Neuron (in vitro differentiated cells): ENCODE measurements around the gene TMEM117.

Source experiments
- H2AFZ ChIP-seq: one replicate; pipeline ENCODE4 v1.6.1; 2013; ENCODE audit warnings: low read depth, mild to moderate bottlenecking, inconsistent platforms, low read length, moderate library complexity
- H3K27me3 ChIP-seq: one replicate; pipeline ENCODE4 v1.6.1; 2013; ENCODE audit warnings: low read length; ENCODE audit not compliant: insufficient read depth
- H3K36me3 ChIP-seq: one replicate; pipeline ENCODE4 v1.6.1; 2013; ENCODE audit warnings: low read length; ENCODE audit not compliant: insufficient read depth
- H3K4me1 ChIP-seq: one replicate; pipeline ENCODE4 v1.6.1; 2013; ENCODE audit warnings: low read length; ENCODE audit not compliant: insufficient read depth
- H3K4me3 ChIP-seq: 2 replicates; pipeline ENCODE4 v1.5.1; 2013; ENCODE audit warnings: mild to moderate bottlenecking, low read length, moderate library complexity
- H3K9me3 ChIP-seq: one replicate; pipeline ENCODE4 v1.6.1; 2013; ENCODE audit warnings: low read length

TMEM117 gene

GRCh38 chr12:44253338-44253856, 417.5 kb downstream of the TMEM117 start:
- Histone ChIP-seq H3K9me3 (no peaks in the 10 kb centered on the region), H3K4me3 (no peak overlapping the region), H3K36me3 (no peaks in the 10 kb centered on the region), H2AFZ (no peak overlapping the region), H3K27me3 (no peaks in the 10 kb centered on the region), H3K4me1 (no peaks in the 10 kb centered on the region)

- Histone ChIP-seq H3K27me3 (no peaks in the 10 kb centered on the region), H3K4me3 (no peak overlapping the region), H2AFZ (no peak overlapping the region), H3K36me3 (no peaks in the 10 kb centered on the region), H3K4me1 (no peaks in the 10 kb centered on the region), H3K9me3 (peaks cover 2% of the 10 kb centered on the region)
These were observed 422.4 kb downstream of the TMEM117 start for GRCh38 chr12:44258246-44258645.

GRCh38 chr12:44259890-44260289, 424.0 kb downstream of the TMEM117 start:
- Histone ChIP-seq H3K9me3 (peaks cover 2% of the 10 kb centered on the region), H3K27me3 (no peaks in the 10 kb centered on the region), H2AFZ (no peak overlapping the region), H3K4me3 (no peak overlapping the region), H3K36me3 (no peaks in the 10 kb centered on the region), H3K4me1 (no peaks in the 10 kb centered on the region)

- no peaks in the 10 kb centered on the region for H3K36me3 ChIP-seq
These were observed 424.7 kb downstream of the TMEM117 start for GRCh38 chr12:44260581-44260980.

GRCh38 chr12:44285321-44285960, 449.6 kb downstream of the TMEM117 start:
- no peak overlapping the region for H2AFZ ChIP-seq
- no peaks in the 10 kb centered on the region for H3K9me3 ChIP-seq
- H3K4me3 ChIP-seq = no peak overlapping the region

More at GRCh38 chr12:44260581-44260980, 424.7 kb downstream of the TMEM117 start:
- H3K4me1 ChIP-seq = no peaks in the 10 kb centered on the region
- no peaks in the 10 kb centered on the region for H3K27me3 ChIP-seq
- no peak overlapping the region for H3K4me3 ChIP-seq
- no peak overlapping the region for H2AFZ ChIP-seq
- peaks cover 2% of the 10 kb centered on the region for H3K9me3 ChIP-seq

GRCh38 chr12:44286336-44286735, 450.5 kb downstream of the TMEM117 start:
- Histone ChIP-seq H3K4me1 (no peaks in the 10 kb centered on the region), H3K36me3 (no peaks in the 10 kb centered on the region), H2AFZ (no peak overlapping the region), H3K4me3 (no peak overlapping the region), H3K9me3 (no peaks in the 10 kb centered on the region), H3K27me3 (no peaks in the 10 kb centered on the region)

More at GRCh38 chr12:44285321-44285960, 449.6 kb downstream of the TMEM117 start:
- H3K27me3 ChIP-seq = no peaks in the 10 kb centered on the region
- no peaks in the 10 kb centered on the region for H3K4me1 ChIP-seq
- H3K36me3 ChIP-seq = no peaks in the 10 kb centered on the region

- Histone ChIP-seq H3K36me3 (no peaks in the 10 kb centered on the region), H2AFZ (no peak overlapping the region), H3K4me3 (no peak overlapping the region), H3K4me1 (no peaks in the 10 kb centered on the region), H3K9me3 (no peaks in the 10 kb centered on the region), H3K27me3 (no peaks in the 10 kb centered on the region)
These were observed 451.1 kb downstream of the TMEM117 start for GRCh38 chr12:44286821-44287505.

GRCh38 chr12:44287545-44287944, 451.7 kb downstream of the TMEM117 start:
- H3K36me3 ChIP-seq = no peaks in the 10 kb centered on the region
- no peaks in the 10 kb centered on the region for H3K27me3 ChIP-seq
- H2AFZ ChIP-seq = no peak overlapping the region

GRCh38 chr12:44294649-44295048, 458.8 kb downstream of the TMEM117 start:
- H3K4me1 ChIP-seq = no peaks in the 10 kb centered on the region
- no peak overlapping the region for H3K4me3 ChIP-seq
- no peaks in the 10 kb centered on the region for H3K36me3 ChIP-seq
- H3K27me3 ChIP-seq = no peaks in the 10 kb centered on the region
- peaks cover 5% of the 10 kb centered on the region for H3K9me3 ChIP-seq
- H2AFZ ChIP-seq = no peak overlapping the region

More at GRCh38 chr12:44287545-44287944, 451.7 kb downstream of the TMEM117 start:
- no peak overlapping the region for H3K4me3 ChIP-seq
- no peaks in the 10 kb centered on the region for H3K9me3 ChIP-seq
- no peaks in the 10 kb centered on the region for H3K4me1 ChIP-seq

- no peaks in the 10 kb centered on the region for H3K27me3 ChIP-seq
- H3K9me3 ChIP-seq = peaks cover 5% of the 10 kb centered on the region
- peaks cover 7% of the 10 kb centered on the region for H3K4me1 ChIP-seq
- no peaks in the 10 kb centered on the region for H3K36me3 ChIP-seq
- no peak overlapping the region for H2AFZ ChIP-seq
- H3K4me3 ChIP-seq = no peak overlapping the region
These were observed 460.2 kb downstream of the TMEM117 start for GRCh38 chr12:44295958-44296623.

GRCh38 chr12:44296624-44297197, 460.8 kb downstream of the TMEM117 start:
- Histone ChIP-seq H3K36me3 (no peaks in the 10 kb centered on the region), H3K27me3 (no peaks in the 10 kb centered on the region), H3K4me1 (peaks cover 7% of the 10 kb centered on the region), H2AFZ (no peak overlapping the region), H3K9me3 (peaks cover 5% of the 10 kb centered on the region), H3K4me3 (no peak overlapping the region)

- Histone ChIP-seq H3K36me3 (no peaks in the 10 kb centered on the region), H3K27me3 (no peaks in the 10 kb centered on the region), H3K9me3 (peaks cover 8% of the 10 kb centered on the region), H2AFZ (peak overlapping the region; percentile 13), H3K4me1 (peaks cover 7% of the 10 kb centered on the region), H3K4me3 (no peak overlapping the region)
These were observed 463.6 kb downstream of the TMEM117 start for GRCh38 chr12:44299524-44299923.
